Subcutaneous adipose tissue (tissue), 4 donors: ENCODE measurements around the gene CNNM2. TPM values are rescaled to one million over a fixed set of nuclear protein-coding genes. Genes with fewer than 3 reads are reported as not detected.

Experiments
- CTCF ChIP-seq: fragments of 450-650 bp; IDR thresholded peaks from one replicate; pipeline ENCODE4 v1.5.1; 2016; ENCODE audit warnings: low read depth, mild to moderate bottlenecking, control low read depth, antibody characterized with exemption, moderate library complexity
- total RNA-seq, 4 donors: library from RNA; depleted of rRNA; stranded (reverse); fragments of >200 nt; gene quantifications; one replicate each; pipeline ENCODE4 v1.1.0, GENCODE V29; 2016

CNNM2 gene
- total RNA-seq, 4 donors from 2014 or later, result 3.3 to 9.6 (median 5.1) TPM

DNA sequence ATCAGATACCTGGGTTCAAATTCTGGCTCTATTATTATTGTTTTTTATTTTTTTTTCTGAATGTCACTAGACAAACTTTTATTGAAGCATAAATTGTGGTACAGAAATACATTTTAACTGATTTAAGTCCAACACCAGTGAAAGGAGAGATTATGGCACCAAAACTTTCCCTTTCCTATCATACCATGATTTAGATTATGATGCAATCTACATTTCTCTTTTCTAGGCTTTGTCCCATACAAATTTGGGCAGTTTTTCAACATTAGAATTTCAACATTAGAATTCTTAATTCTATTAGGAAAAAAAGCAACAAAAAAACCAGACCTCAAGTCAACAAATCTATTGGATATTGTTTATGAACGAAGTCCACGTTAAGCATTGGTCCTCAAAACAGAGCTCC, 37.8 kb upstream of the CNNM2 start:
- no peak for TF ChIP-seq CTCF

DNA sequence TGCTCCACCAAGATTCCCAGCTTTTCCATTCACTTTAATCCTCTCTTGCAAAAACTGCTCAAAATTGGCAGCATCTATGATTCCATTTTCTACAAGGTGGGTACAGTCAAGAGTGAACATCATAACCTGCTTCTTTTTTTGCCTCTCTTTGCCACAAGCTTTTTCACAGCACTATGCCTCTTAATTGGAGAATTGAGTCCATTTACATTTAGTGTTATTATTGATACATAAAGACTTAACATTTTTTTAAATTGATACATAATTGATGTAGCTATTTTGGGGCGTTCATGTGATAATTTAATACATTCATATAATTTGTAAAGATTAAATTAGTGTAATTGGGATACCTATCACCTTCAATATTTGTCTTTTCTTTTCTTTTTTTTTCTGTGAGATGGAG, 30.0 kb upstream of the CNNM2 start:
- no peak for TF ChIP-seq CTCF

DNA sequence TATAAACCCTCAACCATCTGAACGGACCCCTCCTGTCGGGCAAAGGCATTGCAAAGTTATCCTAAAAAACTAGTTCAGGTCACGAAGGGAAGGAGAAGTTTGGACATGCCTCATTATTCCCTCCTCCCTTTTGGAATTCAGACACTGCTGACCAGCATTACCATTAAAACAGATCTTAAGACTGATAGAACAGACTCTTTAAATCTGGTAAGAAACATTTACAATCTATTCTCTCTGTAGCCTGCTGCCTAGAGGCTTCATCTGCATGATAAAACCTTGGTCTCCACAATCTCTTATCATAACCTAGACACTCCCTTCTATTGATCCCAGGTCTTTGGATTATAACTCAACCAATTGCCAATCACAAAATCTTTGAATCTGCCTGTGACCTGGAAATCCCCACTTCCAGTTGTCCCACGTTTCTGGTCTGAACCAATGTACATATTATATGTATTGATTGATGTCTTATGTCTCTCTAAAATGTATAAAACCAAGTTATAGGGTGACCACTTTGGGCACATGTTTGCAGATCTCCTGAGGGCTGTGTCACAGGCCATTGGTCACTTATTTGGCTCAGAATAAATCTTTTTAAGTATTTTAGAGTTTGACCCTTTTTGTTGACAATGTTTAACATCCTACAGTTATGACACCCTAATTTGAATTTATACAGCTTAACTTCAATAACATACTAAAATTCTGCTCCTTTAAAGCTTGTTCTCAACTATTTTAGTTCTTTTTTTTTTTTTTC, 23.5 kb upstream of the CNNM2 start:
- TF ChIP-seq CTCF, result no peak

- TF ChIP-seq CTCF, result no peak
Observed at GRCh38 chr10:102900006-102900405, 18.1 kb upstream of the CNNM2 start.

GRCh38 chr10:102904346-102904745, 13.7 kb upstream of the CNNM2 start:
- no peak for TF ChIP-seq CTCF

DNA sequence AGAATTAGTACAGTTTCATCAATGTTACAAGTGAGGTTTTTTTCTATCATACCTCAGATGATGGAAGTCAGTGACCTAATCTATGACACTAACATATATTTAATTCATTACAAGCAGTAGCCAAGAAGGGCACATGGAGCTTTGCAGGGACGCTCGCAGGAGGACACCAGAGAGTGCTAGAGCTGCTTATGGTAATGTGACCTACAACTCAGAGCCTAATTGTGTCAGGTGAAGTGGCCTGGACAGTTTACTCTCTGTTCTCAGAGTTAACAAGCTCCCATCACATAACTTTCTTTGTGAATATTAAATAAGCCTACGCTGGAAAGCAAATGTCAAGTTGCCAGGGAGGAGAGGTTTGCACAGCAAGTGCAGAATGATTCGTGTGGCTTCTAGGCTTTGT, 11.6 kb upstream of the CNNM2 start:
- no peak for TF ChIP-seq CTCF

DNA sequence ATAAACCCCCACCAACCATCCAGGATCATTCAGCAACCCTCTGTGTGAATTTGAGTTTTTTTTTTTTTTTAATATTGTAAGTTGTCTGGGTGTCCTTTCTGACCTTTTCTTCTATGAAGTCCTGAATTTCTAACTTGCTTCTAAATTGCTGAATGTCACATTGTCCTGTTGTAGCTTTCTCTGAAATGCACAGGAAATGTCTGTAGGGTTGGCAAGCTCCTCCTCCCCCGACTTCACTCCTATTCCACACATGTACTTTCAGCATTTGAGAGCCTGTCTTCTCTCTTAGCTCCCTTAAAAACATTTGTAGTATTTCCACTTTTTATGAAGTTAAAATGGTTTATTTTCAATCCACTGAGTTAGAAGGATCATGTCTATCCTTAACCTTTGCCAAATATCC, 3.3 kb upstream of the CNNM2 start:
- TF ChIP-seq CTCF, result no peak
